Activated T-cell treated with anti-CD3 and anti-CD28 coated beads, Interleukin-2, amount 50 U/mL, for 4 hours (primary cell): ENCODE measurements around the gene BOC. TPM values are rescaled to one million over a fixed set of nuclear protein-coding genes. Genes with fewer than 3 reads are reported as not detected.

Experiments
- ATAC-seq, 2 donors: fragments of 200-7000 bp; cut with Tn5 transposase; one replicate each; pipeline ENCODE4 v1.10.0; 2021
- DNase-seq: peaks from one replicate; pipeline ENCODE4 v3.0.0-alpha.2; 2020
- H3K27me3 Mint-ChIP-seq: one replicate; pipeline ENCODE4 v1.8.0; 2021; ENCODE audit warnings: low read depth, mixed read lengths
- H3K36me3 Mint-ChIP-seq: one replicate; pipeline ENCODE4 v1.8.0; 2022; ENCODE audit warnings: mixed read lengths; ENCODE audit not compliant: insufficient read depth
- H3K4me1 Mint-ChIP-seq: one replicate; pipeline ENCODE4 v1.8.0; 2021; ENCODE audit warnings: low read depth, mixed read lengths
- H3K4me3 Mint-ChIP-seq: one replicate; pipeline ENCODE4 v1.8.0; 2021; ENCODE audit warnings: mild to moderate bottlenecking, moderate library complexity, mixed read lengths
- H3K9me3 Mint-ChIP-seq: one replicate; pipeline ENCODE4 v1.8.0; 2021; ENCODE audit warnings: mixed read lengths
- total RNA-seq, 3 donors: library from RNA; stranded (reverse); gene quantifications; one replicate each; pipeline ENCODE4 v1.2.1, GENCODE V29; 2021

Gene BOC
- total RNA-seq, 3 donors from 2014 or later, result 0.18 to 0.35 TPM; not detected in 1

- DNase-seq, result no peak
- Mint-ChIP-seq H3K4me3 (peak overlapping the region; percentile 57), H3K4me1 (peaks cover 11% of the 10 kb centered on the region), H3K36me3 (no peaks in the 10 kb centered on the region), H3K27me3 (peaks cover 62% of the 10 kb centered on the region), H3K9me3 (no peaks in the 10 kb centered on the region)
- ATAC-seq, result peak; percentile 30 to 55
These were observed 940 bp downstream of the BOC start for GRCh38 chr3:113212150-113212843.

- H3K4me3 Mint-ChIP-seq, result peak overlapping the region; percentile 57
- peaks cover 11% of the 10 kb centered on the region for H3K4me1 Mint-ChIP-seq
- no peak for DNase-seq
- no peaks in the 10 kb centered on the region for H3K36me3 Mint-ChIP-seq
- H3K9me3 Mint-ChIP-seq, result no peaks in the 10 kb centered on the region
- H3K27me3 Mint-ChIP-seq, result peaks cover 66% of the 10 kb centered on the region
- no peak for ATAC-seq
These were observed 1.6 kb downstream of the BOC start for GRCh38 chr3:113212844-113213375.

DNA sequence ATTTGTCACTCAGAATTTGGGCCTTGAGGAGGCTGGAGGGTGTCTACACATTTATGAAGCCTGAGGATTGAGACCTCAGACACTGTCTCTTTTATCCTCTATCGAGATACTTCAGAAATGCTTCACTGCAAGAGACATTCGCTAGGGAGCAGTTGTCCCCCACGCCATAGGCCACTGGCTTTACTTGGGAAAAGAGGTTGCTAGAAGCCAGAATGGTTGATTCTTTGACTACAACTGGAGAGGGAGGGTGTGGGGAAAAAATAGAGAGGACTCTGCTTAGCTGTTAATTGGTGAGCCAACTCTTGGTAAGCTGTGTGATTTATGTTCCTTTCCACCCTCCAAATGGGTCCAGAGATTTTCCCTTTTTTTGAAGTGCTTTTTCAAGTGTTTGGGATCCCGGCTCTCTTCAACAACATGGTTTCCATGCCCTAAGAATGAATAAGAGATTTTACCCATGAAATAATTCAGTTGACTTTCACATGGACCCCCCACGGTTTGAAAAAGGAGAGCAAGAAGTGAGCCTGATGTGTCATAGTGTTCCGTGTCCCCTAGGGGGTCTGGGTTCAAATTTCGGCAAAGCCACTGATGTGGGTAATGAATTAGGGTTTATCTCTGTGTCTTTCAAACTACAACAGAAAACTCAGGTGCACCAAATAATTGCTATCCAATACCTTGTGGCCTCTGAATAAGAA lies 2.7 kb downstream of the BOC start:
- ATAC-seq (no peak), DNase-seq (no peak)
- Mint-ChIP-seq H3K9me3 (no peaks in the 10 kb centered on the region), H3K36me3 (no peaks in the 10 kb centered on the region), H3K27me3 (peaks cover 60% of the 10 kb centered on the region), H3K4me1 (peaks cover 11% of the 10 kb centered on the region), H3K4me3 (no peak overlapping the region)

- Mint-ChIP-seq H3K4me1 (peaks cover 11% of the 10 kb centered on the region), H3K27me3 (peaks cover 50% of the 10 kb centered on the region), H3K4me3 (no peak overlapping the region), H3K36me3 (no peaks in the 10 kb centered on the region), H3K9me3 (no peaks in the 10 kb centered on the region)
- no peak for DNase-seq
- ATAC-seq, result no peak
These were observed 3.7 kb downstream of the BOC start for GRCh38 chr3:113214917-113215595.

DNA sequence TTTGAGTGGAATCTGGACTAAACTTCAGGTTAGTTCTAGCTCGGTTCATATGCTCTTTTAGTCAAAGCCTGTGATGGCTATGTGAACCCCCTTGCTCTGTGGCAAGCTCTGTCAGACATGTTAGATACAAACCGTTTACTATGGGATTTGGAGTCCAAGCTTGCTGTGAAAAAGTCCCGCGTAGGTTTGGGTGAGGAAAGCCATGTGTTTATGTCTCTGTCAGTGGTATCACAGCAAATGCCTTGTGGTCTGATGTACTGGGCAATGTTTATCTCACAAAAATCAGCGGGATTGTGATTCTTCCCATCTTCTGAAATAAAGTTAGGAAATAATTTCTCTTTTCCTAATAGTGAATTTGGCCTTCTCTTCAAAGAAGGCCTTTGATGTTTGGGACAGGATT lies 5.0 kb downstream of the BOC start:
- Mint-ChIP-seq H3K36me3 (no peaks in the 10 kb centered on the region), H3K4me3 (no peak overlapping the region), H3K27me3 (peaks cover 42% of the 10 kb centered on the region), H3K4me1 (peaks cover 7% of the 10 kb centered on the region), H3K9me3 (no peaks in the 10 kb centered on the region)
- DNase-seq (no peak), ATAC-seq (no peak)

- DNase-seq (no peak), ATAC-seq (no peak)
- H3K4me1 Mint-ChIP-seq, result no peaks in the 10 kb centered on the region
- H3K36me3 Mint-ChIP-seq, result no peaks in the 10 kb centered on the region
- H3K4me3 Mint-ChIP-seq, result no peak overlapping the region
- H3K9me3 Mint-ChIP-seq, result no peaks in the 10 kb centered on the region
- peaks cover 41% of the 10 kb centered on the region for H3K27me3 Mint-ChIP-seq
These were observed 6.8 kb downstream of the BOC start for GRCh38 chr3:113218011-113218680.

DNA sequence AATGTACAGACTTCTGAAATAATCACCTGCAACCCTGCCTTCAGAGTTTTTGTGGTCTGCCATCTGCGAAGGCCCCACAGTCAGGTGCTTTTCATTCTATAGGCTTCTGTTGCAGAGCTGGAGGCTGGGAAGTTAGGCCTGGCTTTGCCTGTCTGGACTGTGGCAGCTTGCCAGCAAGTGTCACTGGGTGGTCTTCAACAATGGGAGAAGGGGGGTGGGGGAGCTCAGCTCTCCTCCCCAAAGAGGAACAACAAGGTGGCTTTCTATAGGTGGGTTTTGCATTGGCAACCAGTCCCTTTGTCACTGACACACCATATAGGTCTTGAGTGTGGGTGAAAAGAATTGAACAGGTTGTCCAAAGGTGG lies 7.3 kb downstream of the BOC start:
- H3K9me3 Mint-ChIP-seq, result no peaks in the 10 kb centered on the region
- no peak for DNase-seq
- H3K36me3 Mint-ChIP-seq, result no peaks in the 10 kb centered on the region
- no peak overlapping the region for H3K4me3 Mint-ChIP-seq
- peaks cover 38% of the 10 kb centered on the region for H3K27me3 Mint-ChIP-seq
- ATAC-seq, result no peak
- no peaks in the 10 kb centered on the region for H3K4me1 Mint-ChIP-seq

GRCh38 chr3:113219605-113220300 lies 8.4 kb downstream of the BOC start:
- DNase-seq (no peak), ATAC-seq (no peak)
- Mint-ChIP-seq H3K9me3 (no peaks in the 10 kb centered on the region), H3K4me1 (peaks cover 4% of the 10 kb centered on the region), H3K4me3 (no peak overlapping the region), H3K36me3 (no peaks in the 10 kb centered on the region), H3K27me3 (peaks cover 31% of the 10 kb centered on the region)

GRCh38 chr3:113220721-113221120 lies 9.4 kb downstream of the BOC start:
- Mint-ChIP-seq H3K4me1 (peaks cover 4% of the 10 kb centered on the region), H3K36me3 (no peaks in the 10 kb centered on the region), H3K9me3 (no peaks in the 10 kb centered on the region), H3K27me3 (peaks cover 28% of the 10 kb centered on the region), H3K4me3 (no peak overlapping the region)
- DNase-seq, result no peak
- ATAC-seq, result no peak

GRCh38 chr3:113221721-113222257 lies 10.4 kb downstream of the BOC start:
- Mint-ChIP-seq H3K36me3 (no peaks in the 10 kb centered on the region), H3K4me3 (no peak overlapping the region), H3K4me1 (peaks cover 4% of the 10 kb centered on the region), H3K27me3 (peaks cover 28% of the 10 kb centered on the region), H3K9me3 (no peaks in the 10 kb centered on the region)
- ATAC-seq (no peak), DNase-seq (no peak)

GRCh38 chr3:113222451-113223086 lies 11.2 kb downstream of the BOC start:
- peaks cover 24% of the 10 kb centered on the region for H3K27me3 Mint-ChIP-seq

DNA sequence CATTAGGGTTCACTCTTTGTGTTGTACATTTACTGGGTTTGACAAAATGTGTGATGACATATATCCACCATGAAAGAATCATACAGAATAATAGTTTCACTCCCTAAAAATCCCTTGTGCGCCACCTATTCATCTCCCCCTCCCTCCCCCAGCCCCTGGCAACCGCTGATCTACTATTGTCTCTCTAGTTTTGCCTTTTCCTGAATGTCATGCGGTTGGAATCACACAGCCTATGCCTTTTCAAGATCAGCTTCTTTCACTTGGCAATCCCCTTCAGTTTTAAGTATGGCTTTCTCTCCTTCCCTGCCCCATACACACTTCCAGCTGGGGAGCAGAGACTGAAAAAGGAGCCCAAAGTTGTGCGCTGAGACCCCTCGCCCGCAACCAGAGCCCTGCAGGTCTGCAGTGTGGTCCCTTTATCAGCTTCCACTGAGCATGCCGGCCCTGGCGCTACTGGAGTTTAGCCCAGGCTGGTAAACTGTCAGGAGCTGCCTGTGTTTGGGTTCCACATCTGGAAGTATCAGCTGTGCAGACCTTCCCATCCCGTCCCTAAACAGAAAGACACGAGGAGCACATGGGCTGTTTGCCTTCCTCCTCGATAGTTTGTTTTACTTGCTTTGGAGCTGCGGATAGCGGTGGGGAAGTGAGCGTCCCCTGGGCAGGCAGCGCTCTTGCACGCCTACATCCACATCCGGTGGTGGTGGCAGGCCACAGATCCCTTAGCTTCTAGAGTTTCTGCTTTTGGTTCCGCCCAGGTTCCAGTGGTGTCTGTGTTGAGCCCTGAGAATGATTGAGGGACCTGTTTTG lies 12.3 kb downstream of the BOC start:
- H3K4me1 Mint-ChIP-seq, result peaks cover 4% of the 10 kb centered on the region
- H3K36me3 Mint-ChIP-seq, result no peaks in the 10 kb centered on the region
- ATAC-seq (peak; percentile 48 to 49), DNase-seq (no peak)
- H3K9me3 Mint-ChIP-seq, result no peaks in the 10 kb centered on the region
- H3K4me3 Mint-ChIP-seq, result no peak overlapping the region
- H3K27me3 Mint-ChIP-seq, result peaks cover 17% of the 10 kb centered on the region

More at GRCh38 chr3:113222451-113223086, 11.2 kb downstream of the BOC start:
- no peak for DNase-seq
- Mint-ChIP-seq H3K9me3 (no peaks in the 10 kb centered on the region), H3K36me3 (no peaks in the 10 kb centered on the region), H3K4me3 (no peak overlapping the region), H3K4me1 (peaks cover 4% of the 10 kb centered on the region)
- ATAC-seq, result peak in 1 of 2 donors; percentile 13
